ENCODE data around the gene PDLIM7.
"Not testable (repeated sequence)": the region's sequence is repeated elsewhere in the genome, so short reads cannot be mapped to it uniquely, and the experiment has no call there.

Gene PDLIM7

GRCh38 chr5:177490311-177490991 lies 7.0 kb downstream of the PDLIM7 start:
- no peak for DNase-seq (ENCODE audit: low spot score)

DNA sequence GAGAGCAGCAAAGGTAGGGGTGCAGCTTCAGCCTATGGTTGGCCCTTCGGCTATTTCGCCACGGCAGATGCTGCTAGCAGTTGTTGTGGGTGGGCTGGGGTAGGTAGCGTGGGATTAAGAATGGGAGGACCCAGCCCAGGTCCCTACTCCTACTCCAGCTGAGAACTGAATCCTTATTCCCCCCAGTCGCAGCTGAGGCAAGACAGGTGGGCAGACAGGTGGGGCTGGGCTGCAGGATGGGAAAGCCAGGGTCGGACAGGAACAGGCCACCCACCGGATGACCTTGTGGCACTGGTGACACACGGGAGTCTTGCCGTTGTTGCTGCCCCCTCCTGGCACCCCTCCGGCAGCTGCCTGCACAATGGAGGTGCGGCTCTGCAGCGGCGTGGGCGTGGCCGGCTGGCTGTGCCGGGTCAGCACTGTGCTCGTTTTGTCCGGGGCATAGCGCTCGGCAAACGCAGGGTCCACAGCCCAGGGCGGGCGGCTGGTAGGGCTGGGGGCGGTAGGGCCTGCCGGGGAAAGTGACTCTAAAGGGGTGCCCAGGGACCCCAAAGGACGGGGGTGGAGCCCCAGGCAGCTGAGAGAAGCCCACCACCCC lies 8.2 kb downstream of the PDLIM7 start:
- DNase-seq (ENCODE audit: low spot score): no peak

- no peak for DNase-seq (ENCODE audit: low spot score)
Measured at GRCh38 chr5:177487975-177488374, 9.4 kb downstream of the PDLIM7 start.

DNA sequence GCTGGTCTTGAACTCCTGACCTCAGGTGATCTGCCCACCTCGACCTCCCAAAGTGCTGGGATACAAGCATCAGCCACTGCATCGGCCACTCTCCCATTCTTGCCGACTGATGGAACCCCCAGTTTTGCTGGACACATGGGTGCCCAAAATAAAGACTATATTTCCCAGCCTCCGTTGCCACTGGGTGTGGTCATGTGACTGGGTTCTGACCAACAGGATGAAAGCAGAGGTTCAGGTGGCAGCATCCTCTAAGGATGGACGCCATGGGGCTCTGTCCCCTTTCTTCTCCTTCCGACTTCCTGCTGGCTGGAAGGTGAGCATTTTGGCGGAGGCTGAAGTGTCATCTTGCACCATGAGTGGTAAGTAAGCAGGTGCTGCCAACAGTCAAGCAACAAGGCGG lies 10.3 kb downstream of the PDLIM7 start:
- DNase-seq (ENCODE audit: low spot score): no peak

DNA sequence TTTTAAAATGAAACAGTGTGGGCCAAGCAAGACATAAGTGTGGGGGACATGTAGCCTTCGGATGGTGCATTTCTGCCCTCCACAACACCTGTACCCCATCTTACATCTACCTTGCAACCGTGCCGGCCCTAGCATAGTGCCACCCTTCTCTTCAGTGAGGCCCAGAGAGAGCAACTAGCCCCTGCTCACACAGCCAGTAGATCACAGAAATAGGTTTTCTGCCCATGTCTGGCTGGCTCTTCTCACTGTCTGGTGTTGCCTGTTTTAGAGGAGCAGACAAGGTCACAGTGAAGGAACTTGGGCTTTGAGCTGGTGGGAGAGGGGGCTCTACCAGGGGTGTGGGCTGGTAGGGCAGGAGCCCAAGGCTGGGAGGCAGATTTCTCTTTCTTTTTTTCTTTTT lies 11.1 kb downstream of the PDLIM7 start:
- DNase-seq (ENCODE audit: low spot score): no peak

- not testable (repeated sequence) for DNase-seq (ENCODE audit: low spot score)
Measured at GRCh38 chr5:177485753-177486152, 11.7 kb downstream of the PDLIM7 start.

DNA sequence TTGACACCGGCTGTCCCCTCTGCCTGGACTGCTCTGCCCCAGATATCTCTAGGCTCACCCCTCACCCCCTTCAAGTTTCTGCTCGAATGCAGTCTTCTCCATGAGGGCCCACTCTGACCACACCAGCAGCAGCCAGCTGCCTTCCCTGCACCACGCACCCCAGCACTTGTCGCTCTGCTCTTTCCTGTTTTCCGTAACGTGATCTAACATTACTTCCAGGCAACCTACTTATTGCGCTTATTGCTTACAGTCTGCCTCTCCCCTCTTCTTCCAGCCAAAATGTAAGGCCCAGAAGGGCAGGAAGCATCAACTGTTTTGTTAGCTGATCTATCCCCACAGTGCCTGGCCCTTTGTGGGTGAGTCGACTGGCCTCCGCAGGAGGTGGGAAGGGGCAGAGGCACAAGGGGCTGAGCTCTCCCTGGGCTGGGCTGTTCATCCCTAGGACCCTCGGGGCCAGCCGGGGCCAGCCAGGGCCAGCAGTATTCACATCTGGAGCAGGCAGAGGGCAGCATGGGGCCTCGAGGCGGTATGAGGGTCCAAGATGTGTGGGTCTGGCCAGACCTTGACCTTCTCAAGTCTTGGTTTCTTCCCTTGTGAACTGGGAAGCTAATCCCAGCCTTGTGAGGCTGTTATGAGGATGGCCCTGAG lies 12.4 kb downstream of the PDLIM7 start:
- no peak for DNase-seq (ENCODE audit: low spot score)

DNA sequence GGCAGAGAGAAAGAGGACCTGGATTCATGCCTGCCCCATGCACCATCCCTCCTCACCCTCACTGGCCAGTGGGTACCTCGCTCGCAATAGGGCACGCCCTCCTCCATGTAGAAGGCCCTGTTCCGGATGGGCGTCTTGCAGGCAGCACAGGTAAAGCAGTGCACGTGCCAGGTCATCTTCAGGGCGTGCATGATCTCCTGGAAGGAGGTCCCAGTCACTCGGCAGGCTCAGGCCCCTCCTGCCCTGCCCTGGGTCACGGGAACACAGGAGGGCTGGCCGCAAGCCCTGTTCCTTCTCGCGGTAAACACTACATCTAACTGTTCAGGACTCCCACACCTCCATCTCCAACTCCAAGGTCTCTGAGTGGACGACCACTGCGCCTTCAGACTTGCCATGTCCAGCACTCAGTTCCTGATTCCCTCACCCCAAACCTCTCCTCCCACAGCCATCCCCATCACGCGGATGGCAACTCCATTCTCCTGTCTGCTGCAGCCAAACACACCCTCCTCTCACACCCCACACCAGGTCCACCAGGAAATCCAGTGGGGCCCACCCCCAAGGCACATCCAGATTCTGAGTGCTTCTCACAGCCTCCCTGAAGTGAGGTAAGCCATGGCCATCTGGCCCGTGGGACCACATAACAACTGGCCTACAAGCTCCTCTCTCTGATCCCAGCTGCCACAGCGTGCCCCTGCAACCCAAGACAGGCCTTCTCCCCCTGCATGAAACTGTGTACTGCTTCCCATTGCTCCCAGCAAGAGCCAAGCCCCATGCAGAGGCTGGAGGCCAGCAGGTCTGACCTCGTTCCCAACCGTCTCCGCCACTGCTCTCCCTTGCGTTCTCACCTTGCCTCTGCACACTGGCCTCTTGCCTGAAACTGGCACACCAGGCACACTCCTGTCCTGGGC lies 13.2 kb downstream of the PDLIM7 start:
- DNase-seq (ENCODE audit: low spot score): no peak

- no peak for DNase-seq (ENCODE audit: low spot score)
Measured at GRCh38 chr5:177483042-177483441, 14.4 kb downstream of the PDLIM7 start.

- no peak for DNase-seq (ENCODE audit: low spot score)
Measured at GRCh38 chr5:177482359-177482795, 15.0 kb downstream of the PDLIM7 start.

GRCh38 chr5:177479774-177480173 lies 17.6 kb downstream of the PDLIM7 start:
- DNase-seq (ENCODE audit: low spot score): no peak

- DNase-seq (ENCODE audit: low spot score): no peak
Measured at GRCh38 chr5:177478711-177479646, 18.4 kb downstream of the PDLIM7 start.

DNA sequence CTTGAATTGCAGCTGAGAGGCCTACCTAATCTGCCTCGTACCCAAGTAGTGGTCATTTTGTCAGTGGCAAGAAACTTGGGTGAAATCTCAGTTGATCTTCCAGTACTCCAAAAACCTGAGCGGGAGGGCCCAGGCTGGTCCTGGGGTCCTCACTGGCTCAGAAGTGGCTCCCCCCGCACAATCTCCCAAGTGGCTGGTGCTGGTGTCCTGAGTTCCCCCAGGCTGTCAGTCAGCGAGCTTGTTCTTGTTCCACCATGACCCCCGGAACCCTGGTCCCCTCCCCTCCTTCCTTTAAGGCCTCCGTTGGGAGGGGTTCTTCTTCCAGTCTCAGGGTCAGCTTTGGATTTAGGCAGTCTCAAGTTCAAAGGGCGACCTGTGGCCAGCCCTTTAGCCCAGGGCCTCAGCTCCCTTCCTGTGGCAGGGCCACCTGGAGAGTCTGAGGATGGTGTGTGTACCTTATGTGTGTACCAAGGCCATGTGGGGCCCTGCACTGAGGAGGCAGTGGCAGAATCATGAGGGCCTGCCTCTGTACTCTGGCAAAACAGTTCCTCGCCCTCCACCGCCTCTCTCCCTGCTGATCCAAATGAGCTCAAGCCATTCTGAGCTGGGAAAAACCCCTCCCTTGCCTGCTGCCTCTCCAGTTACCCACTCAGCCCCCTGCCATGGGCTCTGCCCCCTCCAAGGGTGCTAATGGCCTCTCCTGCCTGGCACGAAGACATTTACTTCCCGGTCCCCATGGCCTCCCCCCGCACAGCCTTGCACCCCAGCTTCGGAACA lies 19.5 kb downstream of the PDLIM7 start:
- DNase-seq (ENCODE audit: low spot score): no peak

DNA sequence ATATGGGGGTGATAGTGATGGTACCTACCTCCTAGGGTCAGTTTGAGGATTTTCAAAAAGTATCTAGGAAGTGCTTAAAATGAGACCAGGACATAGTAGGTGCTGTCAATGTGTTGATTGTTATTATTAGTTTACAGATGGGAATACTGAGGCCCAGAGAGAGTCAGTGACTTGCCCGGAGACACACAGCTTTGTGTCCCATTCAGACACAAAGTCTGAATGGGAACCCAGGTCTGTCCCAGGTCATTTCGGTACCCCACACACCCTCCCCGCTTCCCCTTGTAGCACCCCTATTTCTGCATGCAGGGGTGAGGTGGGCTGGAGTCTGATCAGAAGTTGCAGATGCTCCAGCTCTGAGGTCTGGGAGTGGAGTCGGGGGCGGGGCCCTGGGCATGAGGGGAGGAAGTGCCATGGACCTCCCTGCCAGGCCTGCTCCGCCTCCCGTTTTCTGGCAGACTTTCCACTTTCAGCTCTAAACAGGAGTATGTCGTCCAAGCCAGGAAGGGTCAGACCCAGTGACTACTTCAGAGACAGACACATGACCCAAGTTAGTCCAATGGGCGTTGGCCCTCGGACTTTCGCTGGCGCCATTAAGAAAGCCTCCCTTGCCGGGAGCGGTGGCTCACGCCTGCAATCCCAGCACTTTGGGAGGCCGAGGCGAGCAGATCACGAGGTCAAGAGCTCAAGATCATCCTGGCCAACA lies 20.7 kb downstream of the PDLIM7 start:
- DNase-seq (ENCODE audit: low spot score): no peak

GRCh38 chr5:177475563-177476427 lies 21.6 kb downstream of the PDLIM7 start:
- DNase-seq (ENCODE audit: low spot score): no peak

- DNase-seq (ENCODE audit: low spot score): no peak
Measured at GRCh38 chr5:177474846-177475562, 22.4 kb downstream of the PDLIM7 start.

GRCh38 chr5:177474002-177474476 lies 23.4 kb downstream of the PDLIM7 start:
- DNase-seq (ENCODE audit: low spot score): no peak

- peak; percentile 92 for DNase-seq (ENCODE audit: low spot score)
Measured at GRCh38 chr5:177473443-177474001, 23.9 kb downstream of the PDLIM7 start, which contains the start of gene DBN1. Gene DBN1 (minus strand): TSS chr5:177473634. CDS start chr5:177473521, 113 bp downstream.

Data from HuH-7.5 (cell line).